ENCODE data around the gene F2RL3.

DNA sequence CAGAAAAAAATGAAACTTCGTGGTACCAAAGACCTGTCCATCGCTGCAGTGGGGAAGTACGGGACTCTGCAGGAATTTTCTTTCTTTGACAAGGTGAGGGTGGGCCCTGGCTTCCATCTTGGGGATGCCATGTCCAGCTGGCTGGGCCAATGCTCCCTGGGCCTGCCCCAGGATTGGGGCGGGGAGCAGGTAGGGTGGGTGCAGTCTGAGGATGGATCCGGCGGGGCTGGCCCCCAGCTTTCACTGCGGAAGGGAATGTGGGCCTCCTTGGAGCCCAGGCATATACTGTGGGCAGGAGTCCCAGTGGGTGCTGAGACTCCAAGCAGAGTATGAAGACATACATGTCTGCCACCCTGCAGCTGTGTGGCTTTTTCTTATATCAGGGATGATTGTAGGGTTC is 35.7 kb upstream of the F2RL3 start:
- no peak for TF ChIP-seq FOXK2 (IDR thresholded peaks at IDR 0.05)
- no peak for TF ChIP-seq BHLHE40 (IDR thresholded peaks at IDR 0.05; ENCODE audit: borderline replicate concordance)
- no peak for TF ChIP-seq ELF4 (IDR thresholded peaks at IDR 0.05)
- TF ChIP-seq ZNF384 (IDR thresholded peaks at IDR 0.05), result no peak
- TF ChIP-seq FOXM1 (IDR thresholded peaks at IDR 0.05; ENCODE audit: borderline replicate concordance), result no peak
- no peak for TF ChIP-seq L3MBTL2 (conservative IDR thresholded peaks at IDR 0.05)
- no peak for TF ChIP-seq SP1 (IDR thresholded peaks at IDR 0.05)
- TF ChIP-seq ARNT (IDR thresholded peaks at IDR 0.05), result no peak
- no peak for TF ChIP-seq CTBP1 (IDR thresholded peaks at IDR 0.05; ENCODE audit: borderline replicate concordance)
- no peak for TF ChIP-seq TARDBP (IDR thresholded peaks at IDR 0.05)
